ENCODE results near the gene DRG1. TPM values are rescaled to one million over a fixed set of nuclear protein-coding genes. Genes with fewer than 3 reads are reported as not detected.
"Not testable (repeated sequence)": the region's sequence is repeated elsewhere in the genome, so short reads cannot be mapped to it uniquely, and the experiment has no call there.

The DRG1 gene
- polyA plus RNA-seq, 2 of the 4 experiments (the other 2 are of a cell fraction) = 77.5 to 90.4 TPM

- FAIRE-seq = no peak
- ChIA-PET CTCF (no interaction called here), POLR2A (interaction anchor here (3.6 kb wide), 1 partner anchor 51 kb away, joined by 31 read pairs; the partner anchor contains the start of gene PATZ1)
- TF ChIP-seq, protein P1, sequence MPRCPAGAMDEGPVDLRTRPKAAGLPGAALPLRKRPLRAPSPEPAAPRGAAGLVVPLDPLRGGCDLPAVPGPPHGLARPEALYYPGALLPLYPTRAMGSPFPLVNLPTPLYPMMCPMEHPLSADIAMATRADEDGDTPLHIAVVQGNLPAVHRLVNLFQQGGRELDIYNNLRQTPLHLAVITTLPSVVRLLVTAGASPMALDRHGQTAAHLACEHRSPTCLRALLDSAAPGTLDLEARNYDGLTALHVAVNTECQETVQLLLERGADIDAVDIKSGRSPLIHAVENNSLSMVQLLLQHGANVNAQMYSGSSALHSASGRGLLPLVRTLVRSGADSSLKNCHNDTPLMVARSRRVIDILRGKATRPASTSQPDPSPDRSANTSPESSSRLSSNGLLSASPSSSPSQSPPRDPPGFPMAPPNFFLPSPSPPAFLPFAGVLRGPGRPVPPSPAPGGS (IDR thresholded peaks at IDR 0.05) = no peak
- TF ChIP-seq ATOH8 (CRISPR knock-in tag; IDR thresholded peaks at IDR 0.05; ENCODE audit: low read depth) = no peak
- TF ChIP-seq MAFK (IDR thresholded peaks at IDR 0.05; ENCODE audit: partially characterized antibody) = no peak
- TF ChIP-seq, protein P2, sequence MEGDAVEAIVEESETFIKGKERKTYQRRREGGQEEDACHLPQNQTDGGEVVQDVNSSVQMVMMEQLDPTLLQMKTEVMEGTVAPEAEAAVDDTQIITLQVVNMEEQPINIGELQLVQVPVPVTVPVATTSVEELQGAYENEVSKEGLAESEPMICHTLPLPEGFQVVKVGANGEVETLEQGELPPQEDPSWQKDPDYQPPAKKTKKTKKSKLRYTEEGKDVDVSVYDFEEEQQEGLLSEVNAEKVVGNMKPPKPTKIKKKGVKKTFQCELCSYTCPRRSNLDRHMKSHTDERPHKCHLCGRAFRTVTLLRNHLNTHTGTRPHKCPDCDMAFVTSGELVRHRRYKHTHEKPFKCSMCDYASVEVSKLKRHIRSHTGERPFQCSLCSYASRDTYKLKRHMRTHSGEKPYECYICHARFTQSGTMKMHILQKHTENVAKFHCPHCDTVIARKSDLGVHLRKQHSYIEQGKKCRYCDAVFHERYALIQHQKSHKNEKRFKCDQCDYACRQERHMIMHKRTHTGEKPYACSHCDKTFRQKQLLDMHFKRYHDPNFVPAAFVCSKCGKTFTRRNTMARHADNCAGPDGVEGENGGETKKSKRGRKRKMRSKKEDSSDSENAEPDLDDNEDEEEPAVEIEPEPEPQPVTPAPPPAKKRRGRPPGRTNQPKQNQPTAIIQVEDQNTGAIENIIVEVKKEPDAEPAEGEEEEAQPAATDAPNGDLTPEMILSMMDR (IDR thresholded peaks at IDR 0.05) = no peak
- TF ChIP-seq CHD2 (IDR thresholded peaks at IDR 0.05; ENCODE audit: low read length, partially characterized antibody) = no peak
- Histone ChIP-seq H3K27ac (0 out of 6 replicates have a peak overlapping the region, but pooled peaks have one; percentile 11 to 28), H3K4me1 (no peaks in the 10 kb centered on the region), H3K9me3 (no peaks in the 10 kb centered on the region), H3K4me3 (no peak overlapping the region), H3K4me2 (peak overlapping the region; percentile 75; the same call in 2 of the 3 replicates)
- no peak for ATAC-seq
- DNase-seq (ENCODE audit: low read depth in 1 of 2, low spot score in 1 of 2) = no peak
- 88% methylated on average over 5 of the region's 5 CpGs for WGBS (ENCODE audit: missing lambda C conversion rate)
These were observed 1.2 kb upstream of the DRG1 start for GRCh38 chr22:31398231-31398630.

- no peak for DNase-seq (ENCODE audit: low read depth in 1 of 2, low spot score in 1 of 2)
- ChIA-PET POLR2A (interaction anchor here (3.6 kb wide), 1 partner anchor 53 kb away, joined by 31 read pairs; the partner anchor contains the start of gene PATZ1), CTCF (no interaction called here)
These were observed 606 bp downstream of the DRG1 start for GRCh38 chr22:31400023-31400397.

GRCh38 chr22:31402350-31402749 is 2.9 kb downstream of the DRG1 start:
- WGBS (ENCODE audit: missing lambda C conversion rate) = 75% methylated on average over 2 of the region's 2 CpGs

More at GRCh38 chr22:31400023-31400397, 606 bp downstream of the DRG1 start:
- no peaks in the 10 kb centered on the region for H3K4me1 ChIP-seq
- no peaks in the 10 kb centered on the region for H3K9me3 ChIP-seq
- H3K27ac ChIP-seq = peak overlapping the region; percentile 93 to 96
- WGBS (ENCODE audit: missing lambda C conversion rate) = 3% methylated on average over 11 of the region's 11 CpGs
- peak overlapping the region; percentile 86 for H3K4me3 ChIP-seq
- FAIRE-seq = no peak
- TF ChIP-seq TFCP2L1 (CRISPR knock-in tag; IDR thresholded peaks at IDR 0.05) (no peak), TP53 (CRISPR knock-in tag; IDR thresholded peaks at IDR 0.05) (no peak)
- TF ChIP-seq, protein P1 (IDR thresholded peaks at IDR 0.05) = no peak
- H3K4me2 ChIP-seq = peak overlapping the region; percentile 92
- ATAC-seq = peak in 1 of 2 experiments; percentile 9; a peak in 2 of 6 replicates

DNA sequence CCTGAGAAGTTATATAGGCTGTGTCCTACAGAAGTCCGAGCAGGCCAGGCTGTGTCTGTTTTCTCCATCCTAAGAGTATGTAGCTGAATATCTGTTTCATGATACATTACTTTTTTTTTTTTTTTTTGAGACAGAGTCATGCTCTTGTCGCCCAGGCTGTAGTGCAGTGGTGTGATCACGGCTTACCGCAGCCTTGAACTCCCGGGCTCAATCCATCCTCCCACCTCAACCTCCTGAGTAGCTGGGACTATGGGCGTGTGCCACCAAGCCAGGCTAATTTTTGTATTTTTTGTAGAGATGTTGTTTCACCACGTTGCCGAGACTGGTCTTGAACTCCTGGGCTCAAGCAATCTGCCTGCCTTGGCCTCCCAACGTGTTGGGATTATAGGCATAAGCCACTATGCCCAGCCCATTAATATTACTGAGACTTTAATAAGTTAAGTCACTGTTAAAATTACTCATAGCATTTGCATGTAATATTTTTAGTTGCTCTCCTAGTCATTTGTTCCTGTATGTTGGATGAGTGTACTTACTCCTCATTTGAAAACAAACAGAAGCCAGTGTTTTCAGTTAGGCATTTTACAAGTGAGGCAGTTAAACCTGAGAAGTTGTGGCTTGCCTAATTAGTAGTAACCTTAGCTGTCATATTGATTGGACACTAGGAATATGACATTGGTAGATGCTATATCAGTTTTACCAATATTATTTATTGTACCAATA is 26.1 kb downstream of the DRG1 start:
- TF ChIP-seq FOXS1 (CRISPR knock-in tag; IDR thresholded peaks at IDR 0.05) (no peak), MYC (IDR thresholded peaks at IDR 0.05; ENCODE audit: borderline replicate concordance, low read length) (no peak), EP300 (IDR thresholded peaks at IDR 0.05) (no peak), RNF2 (IDR thresholded peaks at IDR 0.05; ENCODE audit: borderline replicate concordance, low read depth) (no peak), JUN (IDR thresholded peaks at IDR 0.05) (no peak), HDAC2 (IDR thresholded peaks at IDR 0.05) (no peak), ZSCAN20 (CRISPR knock-in tag; IDR thresholded peaks at IDR 0.05) (no peak), GATA3 (IDR thresholded peaks at IDR 0.05; ENCODE audit: borderline replicate concordance) (no peak), FOSB (CRISPR knock-in tag; IDR thresholded peaks at IDR 0.05) (no peak), ZNF302 (CRISPR knock-in tag; IDR thresholded peaks at IDR 0.05) (no peak), HOXB13 (CRISPR knock-in tag; IDR thresholded peaks at IDR 0.05; ENCODE audit: low read depth) (no peak), CEBPB (IDR thresholded peaks at IDR 0.05) (no peak)
- no peak overlapping the region for H3K4me2 ChIP-seq

More at GRCh38 chr22:31402350-31402749, 2.9 kb downstream of the DRG1 start:
- H3K4me2 ChIP-seq; H3K9me3 ChIP-seq; FAIRE-seq; DNase-seq (ENCODE audit: low read depth in 1 of 2, low spot score in 1 of 2); CTCF ChIA-PET; POLR2A ChIA-PET; H3K27ac ChIP-seq; ATAC-seq; H3K4me1 ChIP-seq; H3K4me3 ChIP-seq: not testable (repeated sequence)

More for the DNA sequence above, 26.1 kb downstream of the DRG1 start:
- Histone ChIP-seq H3K27ac (no peak overlapping the region), H3K4me1 (no peaks in the 10 kb centered on the region), H3K9me3 (no peaks in the 10 kb centered on the region), H3K4me3 (no peak overlapping the region)
- ATAC-seq = no peak
- POLR2A ChIA-PET = no interaction called here
- DNase-seq (ENCODE audit: low read depth in 1 of 2, low spot score in 1 of 2) = no peak
- FAIRE-seq = no peak
- CTCF ChIA-PET = no interaction called here
- 96% methylated on average over 9 of the region's 9 CpGs for WGBS (ENCODE audit: missing lambda C conversion rate)

Data from A549 (cell line).